COR-L47 (cell line): Measurements from ENCODE around the gene SLMAP.

Experiments used
- DNase-seq: peaks from one replicate; lab custom pipeline; 2025; lab: John Stamatoyannopoulos, UW

The SLMAP gene

DNA sequence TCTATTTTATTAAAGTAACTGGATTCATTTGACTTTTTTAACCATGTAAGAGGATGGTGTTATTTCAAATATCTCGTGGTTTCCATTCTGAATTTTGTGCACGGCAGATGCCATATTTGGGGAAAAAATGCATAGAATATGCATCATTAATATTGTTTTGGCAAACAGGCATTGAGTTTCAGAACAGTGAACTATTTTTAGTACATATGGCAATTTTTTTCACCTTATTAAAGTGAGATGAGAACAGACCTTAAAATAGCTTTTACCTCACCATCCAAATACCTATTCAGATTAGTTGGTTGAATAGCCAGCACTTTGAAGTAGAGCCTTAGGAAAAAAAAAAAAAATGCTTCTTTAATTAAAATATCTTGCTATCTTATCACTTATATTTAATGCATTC lies 134.8 kb downstream of the SLMAP start:
- no peak for DNase-seq

DNA sequence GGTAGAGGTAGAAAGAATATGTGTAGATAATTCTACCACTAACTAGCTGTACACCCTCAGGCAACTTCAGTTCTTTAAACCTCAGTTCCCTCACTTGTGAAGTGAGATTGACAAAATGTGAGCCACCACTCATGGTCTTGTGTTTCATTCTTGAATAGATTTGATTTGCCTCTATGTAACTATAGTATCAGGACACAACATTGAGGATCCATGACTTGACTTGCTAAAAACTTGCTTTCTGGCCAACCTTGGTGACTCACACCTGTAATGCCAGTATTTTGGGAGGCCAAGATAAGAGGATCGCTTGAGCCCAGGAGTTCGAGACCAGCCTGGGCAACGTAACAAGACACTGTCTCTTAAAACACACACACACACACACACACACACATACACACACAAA lies 136.3 kb downstream of the SLMAP start:
- DNase-seq: no peak

DNA sequence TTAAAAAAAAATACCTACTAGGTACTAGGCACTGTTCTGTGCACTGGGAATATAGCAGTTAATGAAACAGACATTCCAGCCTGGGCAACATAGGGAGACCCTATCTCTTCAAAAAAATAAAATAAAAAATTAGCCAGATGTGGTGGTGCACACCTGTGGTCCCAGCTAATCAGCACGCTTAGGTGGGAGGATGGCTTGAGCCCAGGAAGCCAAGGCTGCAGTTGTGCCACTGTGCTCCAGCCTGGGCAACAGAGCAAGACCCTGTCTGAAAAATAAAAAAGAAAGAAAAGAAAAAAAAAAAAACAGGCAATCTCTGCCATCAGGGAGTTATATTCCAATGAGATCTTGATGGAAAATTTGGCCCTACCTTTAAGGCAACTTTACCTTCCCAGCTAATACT lies 137.0 kb downstream of the SLMAP start:
- no peak for DNase-seq

DNA sequence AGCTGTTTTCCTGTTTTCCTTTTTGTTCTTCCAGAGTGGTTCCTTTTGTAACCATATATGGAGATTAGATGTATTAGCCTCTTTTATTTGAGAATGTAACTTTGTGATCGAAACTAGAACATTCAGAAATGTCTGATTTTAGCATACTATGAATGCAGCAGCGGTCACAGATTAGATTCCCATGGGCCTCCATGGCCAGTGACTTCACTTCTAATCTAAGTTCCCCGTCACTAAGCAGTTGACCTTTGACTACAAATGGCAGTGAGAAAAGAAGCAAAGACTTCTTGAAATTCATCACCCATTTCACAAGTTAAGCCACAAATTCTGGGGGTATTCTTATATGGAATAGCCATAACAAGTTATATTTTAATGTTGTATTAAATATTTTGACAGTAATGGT lies 137.6 kb downstream of the SLMAP start:
- no peak for DNase-seq

DNA sequence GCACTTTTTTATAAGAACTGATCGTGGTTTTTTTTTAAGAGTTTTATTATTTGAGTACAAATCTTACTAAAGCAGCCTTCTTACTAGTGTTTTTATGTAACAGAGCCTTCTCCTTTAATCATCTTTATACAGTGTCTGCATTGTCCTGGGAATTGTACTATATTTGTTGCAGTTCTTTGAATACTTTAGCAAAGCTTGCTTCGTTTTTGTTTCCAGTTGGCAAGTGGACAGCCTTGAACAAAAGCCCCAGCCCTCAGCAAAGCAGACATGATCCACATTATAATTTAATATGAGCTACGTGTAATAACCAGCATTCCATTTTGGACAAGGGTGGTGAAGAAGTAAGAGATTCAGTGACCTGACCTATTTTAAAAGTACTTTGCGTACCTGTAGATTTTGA lies 139.9 kb downstream of the SLMAP start:
- DNase-seq: no peak

DNA sequence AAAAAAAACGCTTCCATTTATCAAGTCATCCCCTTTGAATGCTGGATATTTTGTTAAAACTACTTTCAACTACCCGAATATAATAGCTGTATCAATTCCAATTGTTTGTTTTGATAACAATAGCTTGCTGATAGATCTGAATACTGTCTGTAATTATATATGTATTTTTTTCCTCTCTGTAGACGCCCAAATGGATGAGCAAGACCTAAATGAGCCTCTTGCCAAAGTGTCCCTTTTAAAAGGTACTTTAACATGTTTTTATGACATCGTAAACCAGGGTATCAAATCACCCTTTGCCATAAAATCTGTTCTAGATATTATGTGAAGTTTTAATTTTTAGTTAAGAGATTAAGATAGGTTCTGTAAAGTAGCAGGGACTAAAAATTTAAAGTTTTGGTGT lies 140.6 kb downstream of the SLMAP start:
- DNase-seq: no peak

DNA sequence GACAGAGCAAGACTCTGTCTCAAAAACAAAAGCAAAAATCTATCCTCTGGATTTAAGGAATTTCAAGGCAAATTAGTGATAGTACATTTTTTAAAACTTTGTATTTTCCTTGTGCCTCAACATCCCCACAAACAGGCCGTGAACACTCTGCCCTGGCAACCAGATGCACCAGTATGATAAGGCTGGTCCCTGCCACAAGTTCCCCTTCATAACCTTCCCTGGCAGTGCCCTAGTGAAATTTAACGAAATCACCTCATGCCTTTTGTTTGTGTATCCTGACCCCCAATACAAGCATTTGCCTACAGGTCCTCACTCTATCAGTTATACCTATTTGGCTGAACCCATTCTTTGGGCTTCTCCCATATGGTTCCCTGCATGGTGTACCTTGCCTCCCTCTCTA lies 144.7 kb downstream of the SLMAP start:
- no peak for DNase-seq

DNA sequence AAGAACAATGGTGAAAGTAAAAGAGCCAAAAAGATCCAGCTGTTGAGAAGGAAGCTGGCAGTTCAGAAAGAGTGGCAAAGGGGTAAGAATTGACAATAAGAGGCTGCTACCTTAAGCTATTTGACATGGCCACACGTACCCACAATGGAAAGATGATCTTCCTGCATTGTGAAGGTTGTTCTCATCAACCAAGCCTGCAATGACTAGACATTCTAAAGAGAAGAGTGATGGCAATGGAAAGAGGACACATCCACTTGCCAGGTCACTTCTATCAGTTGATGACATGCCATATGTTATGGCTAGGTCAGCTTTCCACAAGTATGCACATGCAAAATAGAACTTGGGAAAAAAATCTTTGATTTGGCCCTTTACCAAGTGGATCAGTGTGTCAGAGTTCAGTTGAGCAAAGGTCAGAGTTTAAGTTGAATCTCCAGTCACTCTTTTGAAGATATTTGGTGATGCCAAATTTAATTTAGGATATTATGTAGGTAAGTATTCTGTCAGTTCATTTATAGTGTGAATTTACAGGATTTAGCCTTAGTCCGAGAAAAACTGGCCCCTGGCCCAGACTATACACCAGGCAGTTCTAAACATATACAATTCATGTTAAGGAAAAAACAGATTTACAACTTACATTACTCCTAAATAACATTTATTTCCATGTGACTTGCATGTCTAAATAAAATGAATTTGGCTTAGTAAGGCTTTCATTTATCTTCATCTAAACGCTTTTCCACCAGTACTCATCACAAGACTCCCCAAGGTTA lies 147.2 kb downstream of the SLMAP start:
- no peak for DNase-seq

DNA sequence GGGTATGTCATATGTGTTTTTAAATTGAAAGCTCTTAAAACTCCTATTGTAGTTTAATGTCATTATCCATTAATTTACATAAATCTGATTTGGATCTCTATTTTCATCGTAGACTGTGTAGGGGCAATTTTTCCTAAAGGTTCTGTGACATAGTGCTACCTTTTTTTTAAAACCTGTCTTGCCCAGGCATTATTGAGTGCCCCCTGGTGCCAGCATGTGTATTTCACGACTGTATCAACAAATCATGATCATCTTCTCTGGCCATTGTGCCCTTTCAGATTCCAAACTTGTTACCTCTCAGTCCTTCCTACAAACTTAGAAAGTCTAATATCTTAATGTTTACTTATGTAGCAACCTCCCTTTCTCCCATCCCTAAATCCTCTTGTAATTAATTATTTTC lies 154.9 kb downstream of the SLMAP start:
- no peak for DNase-seq

DNA sequence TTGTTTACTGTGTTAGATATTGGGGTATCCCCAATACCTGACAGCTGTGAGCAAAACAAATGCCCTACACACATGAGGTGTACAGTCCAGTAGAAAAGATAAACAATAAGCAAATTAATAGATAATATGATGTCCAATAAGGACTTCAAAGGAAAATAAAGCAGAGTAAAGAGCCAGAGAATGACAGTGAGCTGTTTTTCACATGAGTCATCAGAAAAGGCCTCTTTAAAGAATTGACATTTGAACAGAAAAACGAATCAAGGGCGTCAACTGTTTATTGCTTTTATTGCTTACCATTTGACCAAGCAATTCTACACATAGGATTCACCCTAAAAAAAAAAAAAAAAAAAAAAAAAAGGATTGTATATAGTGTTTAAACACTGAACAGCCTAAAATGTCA lies 155.5 kb downstream of the SLMAP start:
- DNase-seq: no peak

DNA sequence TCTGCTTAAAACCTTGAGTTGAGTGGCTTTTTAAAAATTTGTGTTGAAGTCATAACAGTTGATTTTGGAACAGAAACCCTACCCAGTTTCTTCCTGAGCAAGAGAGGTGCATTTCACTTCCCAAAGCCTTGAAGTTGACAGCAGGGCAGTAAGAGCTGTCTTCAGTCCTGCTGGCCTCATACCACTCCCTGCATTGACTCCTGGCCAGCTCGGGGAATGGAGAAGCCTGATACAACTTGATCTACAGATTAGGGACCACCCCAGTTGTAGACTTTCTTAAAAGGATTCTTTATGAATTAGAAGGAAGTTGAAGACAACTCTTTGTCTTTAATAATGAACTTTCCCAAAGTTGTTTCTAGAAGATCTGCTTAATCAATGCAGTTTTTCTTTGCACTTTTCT lies 161.5 kb downstream of the SLMAP start:
- DNase-seq: no peak

DNA sequence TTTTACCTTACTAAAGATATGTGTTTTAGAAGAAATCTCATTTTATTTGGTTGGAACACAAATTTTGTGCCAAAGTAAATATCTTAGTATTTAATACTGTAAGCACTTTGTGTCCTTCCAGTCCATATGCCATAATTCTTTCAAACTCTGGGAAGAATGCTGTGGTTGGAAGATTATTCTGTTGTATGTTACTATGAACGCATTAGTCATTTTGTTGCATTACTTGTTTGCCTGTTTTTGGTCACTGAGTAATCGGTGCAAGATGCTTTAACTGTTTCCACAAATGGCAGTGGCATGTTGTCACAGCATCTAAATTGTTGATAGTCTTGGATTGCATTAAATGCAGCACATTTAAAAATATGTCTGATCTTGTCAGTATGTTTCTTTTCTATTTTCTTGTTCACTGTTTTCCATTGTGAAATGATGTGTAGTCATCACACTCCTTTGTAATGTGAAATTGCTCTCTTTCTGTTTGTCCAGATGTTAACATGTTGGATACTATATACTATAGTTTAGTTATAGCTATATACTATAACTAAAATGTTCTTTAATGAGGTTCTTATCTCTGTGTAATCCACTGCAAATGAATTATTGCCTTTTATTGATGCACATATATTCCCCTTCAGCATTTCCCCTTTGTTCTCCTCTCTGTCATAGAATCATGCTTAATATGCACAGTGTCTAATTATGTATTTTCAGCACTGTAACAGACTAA lies 162.2 kb downstream of the SLMAP start:
- DNase-seq: no peak

DNA sequence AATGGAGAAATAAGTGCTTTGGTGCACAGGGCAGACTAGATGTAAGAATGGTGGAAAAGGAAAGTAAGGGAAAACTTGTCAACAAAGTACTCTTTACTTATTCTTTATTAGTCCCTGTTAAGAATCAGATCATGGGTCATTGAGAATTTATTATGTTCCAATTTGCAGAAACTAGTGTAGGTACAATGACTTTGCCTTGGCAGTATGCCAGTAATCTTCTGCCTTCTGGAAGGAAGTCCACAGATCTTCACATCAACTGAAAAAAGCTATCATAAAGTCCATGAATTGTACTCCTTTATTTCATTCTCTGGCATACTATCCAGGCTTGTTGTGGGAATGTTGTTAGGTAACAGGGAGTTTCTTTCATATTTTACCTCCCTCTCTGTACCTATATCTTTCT lies 163.9 kb downstream of the SLMAP start:
- DNase-seq: no peak

DNA sequence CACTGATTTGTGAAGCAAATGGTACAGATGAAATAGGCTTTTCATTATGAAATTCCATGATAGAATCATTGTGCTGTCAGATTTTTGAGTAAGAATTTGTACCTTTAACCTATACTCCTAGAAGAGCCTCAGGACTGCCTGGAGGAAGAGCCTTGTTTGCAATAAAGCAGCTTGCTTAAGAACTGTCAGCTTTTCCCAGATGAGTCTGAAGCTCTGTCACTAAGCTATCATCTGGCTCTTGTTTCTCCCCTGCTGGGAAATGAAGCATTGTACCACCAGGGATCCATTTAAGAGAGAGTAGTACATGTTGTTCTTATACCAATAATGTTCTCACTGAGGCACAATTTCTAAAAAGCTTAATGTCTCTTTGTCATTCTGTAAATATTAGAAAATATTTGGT lies 167.0 kb downstream of the SLMAP start:
- no peak for DNase-seq

DNA sequence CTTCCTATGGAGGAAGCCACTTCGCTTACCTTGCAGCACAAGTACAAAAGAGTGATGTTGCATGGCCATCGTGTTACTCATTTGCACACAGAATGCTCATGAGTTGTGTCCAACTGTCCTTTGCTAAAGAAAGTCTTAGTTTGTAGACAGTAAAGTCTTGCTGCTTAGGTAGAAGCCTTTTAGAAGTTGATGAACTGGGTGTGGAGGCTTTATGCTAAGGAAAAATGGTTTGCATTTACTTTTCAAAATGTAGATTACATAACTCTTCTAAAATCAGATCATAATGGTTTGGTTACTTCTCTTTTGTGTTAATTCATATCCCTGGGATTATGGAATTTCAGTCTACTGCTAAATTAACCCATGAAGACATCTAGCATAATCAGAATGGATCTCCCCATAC lies 167.6 kb downstream of the SLMAP start:
- DNase-seq: no peak

DNA sequence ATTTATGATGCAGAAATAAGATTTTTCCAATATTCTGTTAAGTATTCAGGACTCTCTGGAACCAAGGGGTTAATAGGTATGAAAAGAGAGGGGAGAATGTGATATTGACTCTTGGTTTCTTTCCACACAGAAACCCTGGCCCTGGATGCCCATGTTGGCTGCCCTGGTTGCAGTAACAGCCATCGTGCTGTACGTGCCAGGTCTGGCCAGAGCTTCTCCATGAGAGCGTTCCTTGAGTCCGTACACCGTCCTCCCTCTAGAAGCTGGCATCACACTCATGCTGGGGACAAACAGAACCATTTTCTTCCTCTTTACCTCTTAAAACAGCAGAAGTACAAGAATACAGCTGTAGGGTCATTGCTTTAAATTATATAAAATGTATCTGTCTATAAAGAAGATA lies 171.1 kb downstream of the SLMAP start:
- no peak for DNase-seq

DNA sequence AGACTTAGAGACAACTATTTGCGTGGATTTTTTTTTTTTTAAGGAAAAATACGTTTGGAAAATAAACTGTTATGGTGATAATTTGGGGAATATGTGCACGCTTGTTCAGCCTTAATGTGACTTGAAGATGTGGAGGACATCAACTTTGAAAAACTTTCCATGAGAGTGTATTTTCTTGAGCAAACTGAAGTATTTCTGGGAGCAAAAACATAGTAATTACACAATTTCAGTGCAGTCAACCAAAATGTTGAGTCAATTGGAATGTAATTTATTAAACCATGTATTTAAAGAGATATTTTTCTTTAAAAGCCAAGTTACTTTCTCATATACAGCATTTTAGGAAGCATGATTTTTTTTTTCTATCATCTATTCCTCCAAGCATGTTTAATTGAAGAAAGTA lies 171.8 kb downstream of the SLMAP start:
- DNase-seq: no peak

DNA sequence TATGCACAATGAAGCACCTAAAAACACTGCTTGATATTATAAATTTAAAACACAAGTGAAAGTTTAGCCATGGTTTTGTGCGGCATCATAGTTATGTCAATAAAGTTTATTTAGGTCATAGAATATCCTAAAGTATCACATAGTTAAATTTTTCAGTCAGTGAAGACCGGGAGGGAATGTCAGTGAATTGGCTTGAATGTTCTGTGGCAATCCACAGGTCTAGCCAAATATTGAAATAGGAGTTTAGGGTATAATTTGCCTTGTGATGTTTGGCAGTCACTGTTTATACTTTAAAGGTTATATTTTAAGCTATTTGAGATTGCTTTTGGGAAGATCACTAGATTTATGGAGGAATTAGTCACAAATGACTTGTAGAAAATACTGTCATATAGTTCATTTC lies 172.4 kb downstream of the SLMAP start:
- DNase-seq: no peak

DNA sequence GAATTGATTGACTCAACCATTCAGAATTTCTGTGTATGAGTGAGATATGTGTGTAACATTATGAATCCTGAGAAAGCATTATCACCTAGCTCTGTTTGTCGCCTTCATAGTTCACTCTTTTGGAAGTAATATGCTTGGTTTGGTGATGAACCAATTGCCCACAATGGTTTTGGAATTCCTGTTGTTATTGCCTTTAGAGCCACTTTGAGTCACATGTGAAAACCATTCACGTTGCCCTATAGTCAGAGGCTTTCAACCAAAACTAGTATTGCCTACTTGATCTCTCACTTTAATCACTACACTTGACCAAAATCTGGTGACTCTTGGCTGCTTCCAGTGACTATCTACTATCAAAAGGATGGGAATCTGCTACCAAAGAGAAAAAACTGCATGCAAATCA lies 173.9 kb downstream of the SLMAP start:
- no peak for DNase-seq

DNA sequence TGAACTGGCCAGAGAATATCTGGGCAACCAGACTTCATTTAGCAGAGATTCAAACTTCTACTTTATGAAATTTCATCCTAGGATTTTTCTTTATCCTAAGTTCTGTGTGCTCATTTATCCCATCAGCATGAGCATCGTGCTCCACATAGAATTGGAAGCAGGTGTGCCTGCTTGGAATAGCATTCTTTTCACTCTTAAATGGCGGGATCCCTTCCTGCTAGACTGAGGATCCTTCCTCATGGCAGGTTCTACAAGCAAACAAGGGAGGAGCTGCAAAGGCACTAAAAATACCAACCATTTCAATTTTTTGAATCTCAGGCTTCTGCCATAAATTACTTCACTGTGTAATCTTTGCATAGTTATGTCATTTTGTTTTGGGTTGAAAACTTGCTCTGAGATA lies 177.5 kb downstream of the SLMAP start:
- no peak for DNase-seq

DNA sequence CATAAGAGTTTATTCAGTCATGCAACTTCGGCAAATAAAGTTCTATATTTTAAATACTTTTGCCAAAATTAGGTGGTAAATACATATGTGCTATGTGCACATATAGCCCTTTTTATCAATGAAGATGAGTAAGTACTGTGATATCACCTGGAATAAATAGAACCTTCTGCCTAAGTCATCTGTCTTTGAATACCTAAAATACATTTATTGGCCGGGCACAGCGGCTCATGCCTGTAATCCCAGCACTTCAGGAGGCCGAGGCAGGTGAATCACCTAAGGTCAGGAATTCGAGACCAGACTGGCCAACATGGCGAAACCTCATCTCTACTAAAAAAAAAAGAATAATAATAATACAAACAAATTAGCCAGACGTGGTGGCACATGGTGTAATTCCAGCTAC lies 178.3 kb downstream of the SLMAP start:
- DNase-seq: no peak

DNA sequence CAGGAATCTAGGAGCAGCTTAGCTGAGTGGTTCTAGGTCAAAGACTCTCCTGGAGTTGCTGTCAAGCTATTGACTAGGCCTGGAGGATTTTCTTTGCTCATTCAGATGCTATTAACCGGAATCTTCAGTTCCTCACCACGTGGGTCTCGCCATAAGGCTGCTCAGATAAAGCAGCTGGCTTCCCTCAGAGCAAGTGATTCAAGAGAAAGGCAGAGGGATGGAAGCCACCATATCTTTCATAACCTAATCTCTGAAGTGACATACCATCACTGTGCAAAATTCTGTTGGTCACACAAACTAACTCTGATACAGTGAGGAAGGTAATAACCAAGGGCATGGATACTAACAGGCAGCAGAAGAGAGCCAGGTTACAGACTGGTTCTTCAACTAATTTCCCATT lies 179.4 kb downstream of the SLMAP start:
- no peak for DNase-seq

DNA sequence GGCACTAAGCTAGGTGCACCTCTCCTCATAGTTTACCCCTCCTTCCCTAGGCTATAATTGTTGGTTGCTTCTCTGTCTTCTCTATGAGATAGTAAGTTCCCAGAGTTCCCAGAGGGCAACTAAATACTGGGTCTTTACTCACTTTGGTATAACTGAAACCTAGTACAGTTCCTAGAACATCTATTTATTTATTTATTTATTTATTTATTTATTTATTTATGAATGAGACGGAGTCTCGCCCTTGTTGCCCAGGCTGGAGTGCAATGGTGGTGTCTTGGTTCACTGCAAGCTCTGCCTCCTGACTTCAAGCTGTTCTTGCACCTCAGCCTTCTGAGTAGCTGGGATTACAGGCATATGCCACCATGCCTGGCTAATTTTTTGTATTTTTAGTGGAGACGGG lies 181.0 kb downstream of the SLMAP start:
- no peak for DNase-seq

DNA sequence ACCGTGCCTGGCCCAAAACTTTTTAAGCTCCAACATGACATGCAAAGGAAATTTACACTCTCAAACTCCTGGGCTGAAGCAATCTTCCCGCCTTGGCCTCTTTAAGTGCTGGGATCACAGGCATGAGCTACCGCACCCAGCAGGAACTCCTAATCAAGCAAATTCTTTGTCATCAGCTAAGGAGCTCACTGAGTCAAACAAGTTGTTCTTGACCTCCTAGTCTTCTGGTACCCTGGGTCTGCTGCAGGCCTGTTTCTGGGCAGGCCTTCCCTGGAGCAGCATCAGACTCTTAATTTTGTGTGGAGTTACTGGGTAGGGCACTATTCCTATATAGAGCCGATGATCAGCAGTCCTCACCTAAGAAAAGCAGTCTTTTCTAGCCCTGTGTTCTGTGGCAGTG lies 183.7 kb downstream of the SLMAP start:
- no peak for DNase-seq
